Heart left ventricle (tissue), 13 donors: ENCODE measurements around the gene KLRC1.

Source experiments
- POLR2A ChIP-seq, 2 donors: fragments of 450-650 bp; IDR thresholded peaks; one replicate each; pipeline ENCODE4 v1.6.1; 2017; ENCODE audit warnings: antibody characterized with exemption in 2 of 2, mild to moderate bottlenecking in 2 of 2, moderate library complexity in 2 of 2
- TF ChIP-seq, protein P1 (sequence below), 12 donors: fragments of 200-600 bp; sonication (generic) in 4 of 12; IDR thresholded peaks; one replicate each; pipeline versions ENCODE4 v1.5.0 to v1.8.0; 2018 to 2022; ENCODE audit warnings: antibody characterized with exemption in 12 of 12, mild to moderate bottlenecking in 5 of 12
- donor health status: ischemic (EF 13 %, LVEDD 7.1; RV severe dilation, severe dysfunction).
- donor health status: DM: no; HTN: yes; CAD: no.
- donor health status: DM: no; HTN: no; CAD: no.
- donor health status: ischemic (EF 25% LVEDD 6.9; RV normal size, moderate dysfunction).
- donor health status: ischemic (EF 25% LVEDD 5.7; RV mildly dilated, moderate dysfunction).
- donor health status: ischemic (EF 35%, LVEDD 5.7; RV mildly dilated, moderate dysfunction).
- donor health status: nonischemic (EF 11% LVEDD 7.7; RV severe dilation, severe dysfunction).
- donor health status: DM: yes; HTN: yes; CAD: no.
- donor health status: PGD.
- donor health status: ischemic (EF 29% LVEDD 5.4; RV normal size, mild dysfunction).
- donor health status: nonischemic (EF 23%, LVEDD 6.1; RV moderate dilation, normal function).

DNA sequence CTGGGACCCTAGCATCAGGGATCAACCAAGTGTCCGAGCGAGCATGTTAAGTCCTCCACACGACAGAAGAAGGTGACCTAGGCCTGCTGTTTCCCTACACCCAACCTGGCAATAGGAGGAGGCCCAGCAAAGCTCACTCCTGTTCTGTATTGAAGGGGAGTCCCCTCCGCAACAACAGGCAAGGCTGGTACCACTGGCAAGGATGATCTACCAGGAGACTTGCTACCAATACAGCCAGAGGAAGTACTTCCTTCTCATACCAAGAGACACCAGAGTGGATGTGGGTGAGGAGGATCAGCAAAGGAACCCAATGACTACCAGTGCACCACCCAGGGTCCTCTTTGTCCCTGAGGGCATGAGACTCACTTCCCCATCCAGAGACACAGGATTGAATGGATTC, 4.9 kb downstream of the KLRC1 start:
- TF ChIP-seq POLR2A (IDR thresholded peaks at IDR 0.05), result no peak
- TF ChIP-seq, protein P1, sequence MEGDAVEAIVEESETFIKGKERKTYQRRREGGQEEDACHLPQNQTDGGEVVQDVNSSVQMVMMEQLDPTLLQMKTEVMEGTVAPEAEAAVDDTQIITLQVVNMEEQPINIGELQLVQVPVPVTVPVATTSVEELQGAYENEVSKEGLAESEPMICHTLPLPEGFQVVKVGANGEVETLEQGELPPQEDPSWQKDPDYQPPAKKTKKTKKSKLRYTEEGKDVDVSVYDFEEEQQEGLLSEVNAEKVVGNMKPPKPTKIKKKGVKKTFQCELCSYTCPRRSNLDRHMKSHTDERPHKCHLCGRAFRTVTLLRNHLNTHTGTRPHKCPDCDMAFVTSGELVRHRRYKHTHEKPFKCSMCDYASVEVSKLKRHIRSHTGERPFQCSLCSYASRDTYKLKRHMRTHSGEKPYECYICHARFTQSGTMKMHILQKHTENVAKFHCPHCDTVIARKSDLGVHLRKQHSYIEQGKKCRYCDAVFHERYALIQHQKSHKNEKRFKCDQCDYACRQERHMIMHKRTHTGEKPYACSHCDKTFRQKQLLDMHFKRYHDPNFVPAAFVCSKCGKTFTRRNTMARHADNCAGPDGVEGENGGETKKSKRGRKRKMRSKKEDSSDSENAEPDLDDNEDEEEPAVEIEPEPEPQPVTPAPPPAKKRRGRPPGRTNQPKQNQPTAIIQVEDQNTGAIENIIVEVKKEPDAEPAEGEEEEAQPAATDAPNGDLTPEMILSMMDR (IDR thresholded peaks at IDR 0.05), result no peak
